Calu3 (cell line): ENCODE measurements around the gene RARG. TPM values are rescaled to one million over a fixed set of nuclear protein-coding genes. Genes with fewer than 3 reads are reported as not detected.
"Not testable (repeated sequence)": the region's sequence is repeated elsewhere in the genome, so short reads cannot be mapped to it uniquely, and the experiment has no call there.

ENCODE experiments used
- BruUV-seq: library from RNA; stranded (reverse); fragments of 400-500 nt; replicated peaks from 2 replicates; lab custom pipeline; 2021; lab: Mats Ljungman, UMichigan
- CTCF ChIA-PET: fragments of 300-600 bp; sonication (Branson Sonifier 250); formaldehyde crosslinking; loops from one replicate; lab custom pipeline; 2022; ENCODE audit warnings: antibody characterized with exemption; lab: Charles Lee
- DNase-seq: peaks from one replicate; pipeline ENCODE4 v3.0.0; 2022
- H3K27ac Mint-ChIP-seq: one replicate; pipeline ENCODE4 v1.8.0; 2022; ENCODE audit warnings: mixed read lengths; ENCODE audit not compliant: unreplicated experiment
- H3K27me3 Mint-ChIP-seq: one replicate; pipeline ENCODE4 v1.8.0; 2022; ENCODE audit warnings: mixed read lengths; ENCODE audit not compliant: unreplicated experiment
- H3K36me3 Mint-ChIP-seq: one replicate; pipeline ENCODE4 v1.8.0; 2022; ENCODE audit warnings: mild to moderate bottlenecking, moderate library complexity, mixed read lengths; ENCODE audit not compliant: insufficient read depth, unreplicated experiment
- H3K4me1 Mint-ChIP-seq: one replicate; pipeline ENCODE4 v1.8.0; 2022; ENCODE audit warnings: mild to moderate bottlenecking, low read depth, mixed read lengths; ENCODE audit not compliant: unreplicated experiment
- H3K4me3 Mint-ChIP-seq: one replicate; pipeline ENCODE4 v1.8.0; 2022; ENCODE audit warnings: mild to moderate bottlenecking, low read depth, moderate library complexity, mixed read lengths; ENCODE audit not compliant: unreplicated experiment
- H3K9me3 Mint-ChIP-seq: one replicate; pipeline ENCODE4 v1.8.0; 2022; ENCODE audit warnings: low read depth, mixed read lengths; ENCODE audit not compliant: unreplicated experiment
- intact Hi-C: fragments of 100-400 bp; cut with micrococcal nuclease; formaldehyde crosslinking; loops from one replicate; pipeline ENCODE4 v1.10.0; 2022; ENCODE audit not compliant: unreplicated experiment
- total RNA-seq: library from RNA; stranded (reverse); gene quantifications from 2 replicates; pipeline ENCODE4 v1.2.3, GENCODE V29; 2022
- TF ChIP-seq, protein P1 (sequence below): fragments of 200-600 bp; IDR thresholded peaks from one replicate; pipeline ENCODE4 v1.8.0; 2022; ENCODE audit warnings: antibody characterized with exemption; ENCODE audit not compliant: unreplicated experiment

The RARG gene
- total RNA-seq, 1 experiment from 2014 or later = 36.7 TPM

DNA sequence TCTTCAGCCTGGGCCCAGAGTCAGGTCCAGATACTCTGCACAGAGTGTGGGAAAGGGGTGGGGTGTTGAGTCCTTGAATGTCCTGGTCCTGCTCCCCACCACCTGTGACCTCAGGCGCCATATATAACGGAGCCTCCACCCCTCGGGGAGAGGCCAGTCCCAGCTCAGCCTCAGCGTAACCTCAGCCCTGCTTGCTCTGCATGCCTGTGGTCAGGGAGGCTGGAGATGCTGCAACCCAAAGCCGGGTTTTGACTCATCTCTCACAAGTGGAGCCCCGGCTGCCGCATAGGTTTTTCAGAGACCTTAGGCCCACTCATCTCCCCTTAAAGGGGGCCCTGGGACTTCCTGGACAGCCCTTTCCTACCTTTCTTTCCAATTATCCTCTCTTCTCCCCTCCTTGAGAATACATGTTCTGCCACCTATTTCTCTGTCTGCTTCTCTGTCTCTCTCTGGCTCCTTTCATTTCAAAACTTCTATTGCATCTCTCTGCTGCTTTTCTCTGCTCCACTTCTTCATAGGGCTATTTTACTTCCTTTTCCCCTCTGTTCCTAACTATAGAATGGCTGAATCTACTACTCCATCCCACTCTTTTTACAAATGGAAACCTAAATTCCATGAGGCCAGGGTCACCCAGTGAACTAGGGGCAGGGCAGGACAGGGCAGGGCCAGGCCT, 26.1 kb downstream of the RARG start:
- no TSS peak for BruUV-seq
- Mint-ChIP-seq H3K36me3 (peaks cover 11% of the 10 kb centered on the region), H3K27me3 (no peaks in the 10 kb centered on the region), H3K27ac (no peak overlapping the region), H3K4me3 (no peak overlapping the region), H3K9me3 (no peaks in the 10 kb centered on the region), H3K4me1 (peaks cover 10% of the 10 kb centered on the region)
- CTCF ChIA-PET = no interaction called here
- intact Hi-C loops = no loop called here
- TF ChIP-seq, protein P1, sequence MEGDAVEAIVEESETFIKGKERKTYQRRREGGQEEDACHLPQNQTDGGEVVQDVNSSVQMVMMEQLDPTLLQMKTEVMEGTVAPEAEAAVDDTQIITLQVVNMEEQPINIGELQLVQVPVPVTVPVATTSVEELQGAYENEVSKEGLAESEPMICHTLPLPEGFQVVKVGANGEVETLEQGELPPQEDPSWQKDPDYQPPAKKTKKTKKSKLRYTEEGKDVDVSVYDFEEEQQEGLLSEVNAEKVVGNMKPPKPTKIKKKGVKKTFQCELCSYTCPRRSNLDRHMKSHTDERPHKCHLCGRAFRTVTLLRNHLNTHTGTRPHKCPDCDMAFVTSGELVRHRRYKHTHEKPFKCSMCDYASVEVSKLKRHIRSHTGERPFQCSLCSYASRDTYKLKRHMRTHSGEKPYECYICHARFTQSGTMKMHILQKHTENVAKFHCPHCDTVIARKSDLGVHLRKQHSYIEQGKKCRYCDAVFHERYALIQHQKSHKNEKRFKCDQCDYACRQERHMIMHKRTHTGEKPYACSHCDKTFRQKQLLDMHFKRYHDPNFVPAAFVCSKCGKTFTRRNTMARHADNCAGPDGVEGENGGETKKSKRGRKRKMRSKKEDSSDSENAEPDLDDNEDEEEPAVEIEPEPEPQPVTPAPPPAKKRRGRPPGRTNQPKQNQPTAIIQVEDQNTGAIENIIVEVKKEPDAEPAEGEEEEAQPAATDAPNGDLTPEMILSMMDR = no peak
- DNase-seq = no peak

DNA sequence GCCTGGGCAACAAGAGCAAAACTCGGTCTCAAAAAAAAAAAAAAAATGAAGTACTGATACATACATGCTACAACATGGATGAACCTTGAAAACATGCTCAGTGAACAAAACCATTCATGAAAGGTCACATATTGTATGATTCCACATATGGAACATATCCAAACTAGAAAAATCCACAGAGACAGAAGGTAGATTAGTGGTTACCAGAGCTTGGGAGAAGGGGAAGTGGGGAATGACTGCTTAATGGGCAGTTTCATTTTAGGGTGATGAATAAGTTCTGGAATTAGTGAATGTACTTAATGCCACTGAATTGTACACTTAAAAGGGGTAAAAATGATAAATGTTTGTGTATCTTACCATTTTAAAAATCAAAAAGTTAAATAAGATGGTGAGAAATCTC, 27.7 kb downstream of the RARG start:
- peaks cover 11% of the 10 kb centered on the region for H3K36me3 Mint-ChIP-seq
- H3K27me3 Mint-ChIP-seq = peaks cover 13% of the 10 kb centered on the region
- CTCF ChIA-PET = no interaction called here
- peaks cover 10% of the 10 kb centered on the region for H3K4me1 Mint-ChIP-seq
- DNase-seq = no peak
- no peak overlapping the region for H3K27ac Mint-ChIP-seq
- no TSS peak for BruUV-seq
- H3K4me3 Mint-ChIP-seq = no peak overlapping the region
- TF ChIP-seq, protein P1 = no peak
- H3K9me3 Mint-ChIP-seq = no peaks in the 10 kb centered on the region
- intact Hi-C loops = no loop called here

DNA sequence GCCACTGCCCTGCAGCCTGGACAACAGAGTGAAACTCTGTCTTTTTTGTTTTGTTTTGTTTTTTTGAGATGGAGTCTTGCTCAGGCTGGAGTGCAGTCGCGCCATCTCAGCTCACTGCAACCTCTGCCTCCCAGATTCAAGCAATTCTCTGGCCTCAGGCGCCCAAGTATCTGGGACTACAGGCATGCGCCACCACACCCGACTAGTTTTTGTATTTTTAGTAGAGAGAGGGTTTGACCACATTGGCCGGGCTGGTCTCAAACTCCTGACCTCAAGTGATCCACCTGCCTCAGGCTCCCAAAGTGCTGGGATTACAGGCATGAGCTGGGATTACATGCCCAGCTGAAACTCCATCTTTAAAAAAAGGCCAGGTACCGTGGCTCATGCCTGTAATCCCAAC, 29.7 kb downstream of the RARG start:
- BruUV-seq, intact Hi-C loops, CTCF ChIA-PET: not testable (repeated sequence)

DNA sequence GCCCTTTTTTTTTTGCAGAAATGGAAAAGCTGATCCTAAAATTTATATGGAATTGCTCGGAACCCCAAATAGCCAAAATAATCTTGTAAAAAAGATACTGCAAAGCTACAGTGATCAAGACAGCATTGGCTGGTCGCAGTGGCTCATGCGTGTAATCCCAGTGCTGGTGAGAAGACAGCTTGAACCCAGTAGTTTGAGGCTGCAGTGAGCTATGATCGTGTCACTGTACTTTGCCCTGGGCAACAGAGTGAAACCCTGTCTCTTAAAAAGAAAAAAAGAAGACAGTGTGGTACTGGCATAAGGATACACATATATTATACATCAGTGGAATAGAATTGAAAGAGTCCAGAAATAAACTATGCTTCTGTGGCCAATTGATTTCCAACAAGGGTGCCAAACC, 30.4 kb downstream of the RARG start:
- H3K4me3 Mint-ChIP-seq = no peak overlapping the region
- no peak for DNase-seq
- intact Hi-C loops = no loop called here
- TF ChIP-seq, protein P1 = no peak
- peaks cover 30% of the 10 kb centered on the region for H3K27me3 Mint-ChIP-seq
- no TSS peak for BruUV-seq
- CTCF ChIA-PET = no interaction called here
- H3K27ac Mint-ChIP-seq = no peak overlapping the region
- H3K36me3 Mint-ChIP-seq = peaks cover 2% of the 10 kb centered on the region
- H3K4me1 Mint-ChIP-seq = peaks cover 4% of the 10 kb centered on the region
- no peaks in the 10 kb centered on the region for H3K9me3 Mint-ChIP-seq

More for the DNA sequence above, 29.7 kb downstream of the RARG start:
- H3K36me3 Mint-ChIP-seq, H3K4me3 Mint-ChIP-seq, H3K9me3 Mint-ChIP-seq, DNase-seq, H3K27ac Mint-ChIP-seq, H3K4me1 Mint-ChIP-seq: not testable (repeated sequence)
- peaks cover 30% of the 10 kb centered on the region for H3K27me3 Mint-ChIP-seq

DNA sequence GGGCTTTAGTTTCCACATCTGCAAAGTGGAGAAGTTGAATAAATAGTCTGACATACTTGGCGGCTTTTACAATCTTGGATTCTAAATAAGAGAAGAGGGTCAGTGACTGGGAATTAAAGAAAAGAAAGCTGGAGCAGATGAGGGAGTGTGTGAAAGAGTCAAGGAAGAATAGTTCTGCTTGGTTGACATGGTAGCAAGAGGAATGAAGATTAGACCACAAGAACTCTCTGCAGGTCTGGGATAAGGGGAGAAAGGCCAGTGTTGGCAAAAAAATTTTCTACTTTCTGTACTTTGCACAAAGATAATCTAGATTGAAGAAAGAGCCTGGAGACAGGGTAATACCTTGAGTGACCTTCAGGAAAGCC, 30.9 kb downstream of the RARG start:
- TF ChIP-seq, protein P1 = no peak
- Mint-ChIP-seq H3K36me3 (no peaks in the 10 kb centered on the region), H3K4me3 (no peak overlapping the region), H3K27me3 (peaks cover 30% of the 10 kb centered on the region), H3K27ac (no peak overlapping the region), H3K4me1 (peaks cover 8% of the 10 kb centered on the region), H3K9me3 (no peaks in the 10 kb centered on the region)
- intact Hi-C loops = no loop called here
- CTCF ChIA-PET = no interaction called here
- DNase-seq = no peak
- no TSS peak for BruUV-seq
